NB4 (cell line): ENCODE results near the gene TFPI.

Experiments
- DNase-seq: peaks from one replicate; pipeline ENCODE4 v3.0.0; 2010; ENCODE audit warnings: low read depth
- H3K4me3 ChIP-seq: one replicate; pipeline ENCODE4 v1.5.1; 2011; ENCODE audit warnings: mild to moderate bottlenecking, low read depth, low read length, moderate library complexity
- CTCF ChIP-seq: IDR thresholded peaks from one replicate; pipeline ENCODE4 v1.5.1; 2012; ENCODE audit warnings: low read depth, low read length
- MAX ChIP-seq: IDR thresholded peaks from 2 replicates; pipeline ENCODE4 v1.6.1; 2011; ENCODE audit warnings: low read depth, low read length
- MYC ChIP-seq: IDR thresholded peaks from 2 replicates; pipeline ENCODE4 v1.6.1; 2011; ENCODE audit warnings: low read depth, low read length
- POLR2A ChIP-seq: IDR thresholded peaks from 2 replicates; pipeline ENCODE4 v1.6.1; 2011; ENCODE audit warnings: mild to moderate bottlenecking; ENCODE audit not compliant: insufficient read length; ENCODE audit errors: extremely low read depth

TFPI gene

GRCh38 chr2:187581125-187581896 is 27.1 kb upstream of the TFPI start:
- TF ChIP-seq MAX (no peak), CTCF (peak; percentile 50), MYC (no peak)
- peak; percentile 59 for DNase-seq
- no peak overlapping the region for H3K4me3 ChIP-seq

- H3K4me3 ChIP-seq: no peak overlapping the region
- peak; percentile 65 for DNase-seq
- TF ChIP-seq MYC (no peak), POLR2A (no peak), CTCF (peak; percentile 17), MAX (no peak)
Measured at GRCh38 chr2:187580462-187581124, 26.4 kb upstream of the TFPI start.

- DNase-seq: no peak
- H3K4me3 ChIP-seq: no peak overlapping the region
- no peak for TF ChIP-seq POLR2A
- no peak for TF ChIP-seq MYC
Measured at GRCh38 chr2:187577310-187577709, 23.1 kb upstream of the TFPI start.

- TF ChIP-seq POLR2A: no peak
- no peak for TF ChIP-seq CTCF
- TF ChIP-seq MYC: no peak
- no peak for TF ChIP-seq MAX
Measured at GRCh38 chr2:187576906-187577305, 22.7 kb upstream of the TFPI start.

GRCh38 chr2:187575751-187576067 is 21.5 kb upstream of the TFPI start:
- H3K4me3 ChIP-seq: no peak overlapping the region
- TF ChIP-seq MYC (no peak), CTCF (no peak), MAX (no peak), POLR2A (no peak)
- DNase-seq: no peak

More at GRCh38 chr2:187576906-187577305, 22.7 kb upstream of the TFPI start:
- no peak for DNase-seq
- H3K4me3 ChIP-seq: no peak overlapping the region

- H3K4me3 ChIP-seq: no peak overlapping the region
- DNase-seq: no peak
- TF ChIP-seq POLR2A: no peak
- TF ChIP-seq MYC: no peak
- TF ChIP-seq MAX: no peak
- no peak for TF ChIP-seq CTCF
Measured at GRCh38 chr2:187574969-187575750, 20.9 kb upstream of the TFPI start.
